Esophagus muscularis mucosa (tissue), 4 donors: ENCODE measurements around the gene TSC2.

Experiments used
- CTCF ChIP-seq, 3 experiments: fragments of 200-600 bp in 2 of 3; fragments of 450-650 bp in 1 of 3; sonication (generic) in 2 of 3; IDR thresholded peaks; one replicate each; pipeline ENCODE4 v1.5.1; 2017 to 2019; ENCODE audit warnings: antibody characterized with exemption in 3 of 3, mild to moderate bottlenecking in 2 of 3, moderate library complexity in 1 of 3
- EP300 ChIP-seq: sonication (generic); formaldehyde crosslinking; IDR thresholded peaks from one replicate; pipeline ENCODE4 v1.6.1; 2017; ENCODE audit warnings: antibody characterized with exemption
- POLR2A ChIP-seq: fragments of 450-650 bp; IDR thresholded peaks from one replicate; pipeline ENCODE4 v1.6.1; 2017; ENCODE audit warnings: antibody characterized with exemption, moderate library complexity, mild to moderate bottlenecking, low read depth
- POLR2AphosphoS5 ChIP-seq, 2 donors: sonication (generic); formaldehyde crosslinking; IDR thresholded peaks; one replicate each; pipeline ENCODE4 v1.6.1; 2017; ENCODE audit warnings: antibody characterized with exemption in 2 of 2

- TF ChIP-seq POLR2A (no peak), POLR2AphosphoS5 (IDR thresholded peaks at IDR 0.05) (peak in 1 of 2 donors; percentile 10), CTCF (IDR thresholded peaks at IDR 0.05) (no peak), EP300 (no peak)
Measured at GRCh38 chr16:2043667-2044451, 3.9 kb upstream of the TSC2 start.
